ENCODE measurements around the gene NRAP. TPM values are rescaled to one million over a fixed set of nuclear protein-coding genes. Genes with fewer than 3 reads are reported as not detected.

NRAP gene
- total RNA-seq, 1 experiment from 2014 or later, result not detected

DNA sequence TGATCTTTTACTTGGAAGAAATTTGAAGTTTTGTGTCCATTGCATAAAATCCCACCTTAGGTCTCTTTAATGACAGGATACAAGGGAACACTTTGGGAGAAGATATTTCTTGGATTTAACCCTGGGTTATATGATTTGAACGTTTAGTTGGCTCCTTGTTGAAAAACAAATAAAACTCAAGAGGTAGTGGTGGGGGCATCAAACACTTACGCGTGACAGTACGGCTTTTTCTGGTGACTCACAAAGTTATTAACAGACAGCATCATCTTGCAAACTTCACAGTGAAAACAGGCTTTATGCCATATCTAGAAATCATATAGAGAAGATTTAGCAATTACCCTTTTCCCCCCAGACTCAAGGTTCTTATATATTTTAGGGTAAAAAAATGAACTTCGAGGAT is 699 bp downstream of the NRAP start:
- Histone ChIP-seq H2AK5ac (ENCODE audit: insufficient read length, low read length) (no peak overlapping the region), H2BK20ac (ENCODE audit: low read depth, low read length, poor library complexity, severe bottlenecking) (no peak overlapping the region), H3K9me3 (ENCODE audit: control insufficient read depth, low read depth, low read length) (no peaks in the 10 kb centered on the region), H4K5ac (ENCODE audit: insufficient read length, low read depth, low read length) (no peak overlapping the region), H3K23me2 (ENCODE audit: insufficient read length, low read depth, low read length, poor library complexity, severe bottlenecking) (no peaks in the 10 kb centered on the region), H2BK120ac (ENCODE audit: low read depth, low read length, poor library complexity, severe bottlenecking) (no peak overlapping the region), H4K20me1 (ENCODE audit: control insufficient read depth, insufficient read depth, insufficient read length) (no peaks in the 10 kb centered on the region), H3K79me1 (ENCODE audit: insufficient read depth, low read depth, low read length, poor library complexity, severe bottlenecking) (no peaks in the 10 kb centered on the region), H3K27me3 (ENCODE audit: insufficient read depth, low read length) (no peaks in the 10 kb centered on the region), H2BK12ac (ENCODE audit: insufficient read length, low read depth, low read length) (no peak overlapping the region), H3K9ac (ENCODE audit: extremely low read depth, insufficient read length, low read length) (no peak overlapping the region), H2BK5ac (ENCODE audit: insufficient read length, low read length) (no peak overlapping the region), H3K4me1 (ENCODE audit: insufficient read depth, low read length) (no peaks in the 10 kb centered on the region), H3K4me2 (ENCODE audit: insufficient read depth, insufficient read length, low read length) (no peak overlapping the region), H3K4ac (ENCODE audit: low read depth, low read length) (no peak overlapping the region), H3K56ac (ENCODE audit: insufficient read length, low read depth, low read length) (no peak overlapping the region), H3K79me2 (ENCODE audit: insufficient read depth, low read length) (no peaks in the 10 kb centered on the region), H2BK15ac (ENCODE audit: low read depth, low read length) (no peak overlapping the region), H2AFZ (ENCODE audit: low read length) (no peak overlapping the region), H3K14ac (ENCODE audit: insufficient read depth, low read length) (no peak overlapping the region), H3K18ac (ENCODE audit: insufficient read length, low read depth, low read length) (no peak overlapping the region), H3K23ac (ENCODE audit: insufficient read length, low read depth, low read length) (no peak overlapping the region), H3T11ph (ENCODE audit: low read length) (no peak overlapping the region), H4K8ac (replicated peaks; ENCODE audit: insufficient read length, low read depth, low read length) (no peak overlapping the region), H4K91ac (ENCODE audit: insufficient read length, low read depth, low read length) (no peak overlapping the region), H3K27ac (ENCODE audit: insufficient read length, low read depth, low read length) (no peak overlapping the region)
- H3K36me3 Mint-ChIP-seq (ENCODE audit: insufficient read depth in 1 of 3, low read depth in 3 of 3), result no peaks in the 10 kb centered on the region
- WGBS (ENCODE audit: extremely low coverage, insufficient read length, low lambda C conversion rate), result no CpG with 5 or more reads among the region's 5 CpGs
- H3K4me3 Mint-ChIP-seq, result no peak overlapping the region
- DNase-seq, result no peak
- H3K27me3 Mint-ChIP-seq (ENCODE audit: low read depth), result peaks cover 3% of the 10 kb centered on the region
- no peaks in the 10 kb centered on the region for H3K9me3 Mint-ChIP-seq
- peaks cover 0 to 7% of the 10 kb centered on the region in 2 experiments; a peak in 3 of 4 replicates for H3K4me1 Mint-ChIP-seq
- H3K27ac Mint-ChIP-seq, result no peak overlapping the region
- TF ChIP-seq, protein P1, sequence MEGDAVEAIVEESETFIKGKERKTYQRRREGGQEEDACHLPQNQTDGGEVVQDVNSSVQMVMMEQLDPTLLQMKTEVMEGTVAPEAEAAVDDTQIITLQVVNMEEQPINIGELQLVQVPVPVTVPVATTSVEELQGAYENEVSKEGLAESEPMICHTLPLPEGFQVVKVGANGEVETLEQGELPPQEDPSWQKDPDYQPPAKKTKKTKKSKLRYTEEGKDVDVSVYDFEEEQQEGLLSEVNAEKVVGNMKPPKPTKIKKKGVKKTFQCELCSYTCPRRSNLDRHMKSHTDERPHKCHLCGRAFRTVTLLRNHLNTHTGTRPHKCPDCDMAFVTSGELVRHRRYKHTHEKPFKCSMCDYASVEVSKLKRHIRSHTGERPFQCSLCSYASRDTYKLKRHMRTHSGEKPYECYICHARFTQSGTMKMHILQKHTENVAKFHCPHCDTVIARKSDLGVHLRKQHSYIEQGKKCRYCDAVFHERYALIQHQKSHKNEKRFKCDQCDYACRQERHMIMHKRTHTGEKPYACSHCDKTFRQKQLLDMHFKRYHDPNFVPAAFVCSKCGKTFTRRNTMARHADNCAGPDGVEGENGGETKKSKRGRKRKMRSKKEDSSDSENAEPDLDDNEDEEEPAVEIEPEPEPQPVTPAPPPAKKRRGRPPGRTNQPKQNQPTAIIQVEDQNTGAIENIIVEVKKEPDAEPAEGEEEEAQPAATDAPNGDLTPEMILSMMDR (conservative IDR thresholded peaks at IDR 0.05), result no peak

All from H9 (cell line).